HepG2 (cell line): Measurements from ENCODE around the gene ZNF341. TPM values are rescaled to one million over a fixed set of nuclear protein-coding genes. Genes with fewer than 3 reads are reported as not detected.

Experiments
- ARHGAP35 ChIP-seq: sonication (generic); formaldehyde crosslinking; IDR thresholded peaks from 2 replicates; pipeline ENCODE4 v1.9.0; 2022; ENCODE audit warnings: mild to moderate bottlenecking, inconsistent platforms, moderate library complexity, missing genetic modification reagents, borderline replicate concordance
- ARID2 ChIP-seq: sonication (generic); formaldehyde crosslinking; IDR thresholded peaks from 2 replicates; pipeline ENCODE4 v1.8.1; 2022; ENCODE audit warnings: mild to moderate bottlenecking, missing genetic modification reagents, borderline replicate concordance
- BHLHE40 ChIP-seq: IDR thresholded peaks from 2 replicates; pipeline ENCODE4 v1.6.1; 2011; ENCODE audit warnings: low read length, improper control_type of control experiment
- CCDC6 ChIP-seq: sonication (generic); formaldehyde crosslinking; IDR thresholded peaks from 2 replicates; pipeline ENCODE4 v1.8.1; 2022; ENCODE audit warnings: mild to moderate bottlenecking, missing genetic modification reagents, moderate library complexity
- CHD2 ChIP-seq: IDR thresholded peaks from 2 replicates; pipeline ENCODE4 v1.6.1; 2011; ENCODE audit warnings: low read depth, low read length, improper control_type of control experiment
- JUND ChIP-seq: sonication (generic); formaldehyde crosslinking; IDR thresholded peaks from 2 replicates; pipeline ENCODE4 v1.8.0; 2022; ENCODE audit warnings: mild to moderate bottlenecking, missing genetic modification reagents
- KLF6 ChIP-seq: IDR thresholded peaks from 2 replicates; pipeline ENCODE4 v1.8.0; 2016; ENCODE audit warnings: missing biosample characterization, missing genetic modification reagents
- NCOA2 ChIP-seq: sonication (generic); formaldehyde crosslinking; IDR thresholded peaks from 2 replicates; pipeline ENCODE4 v1.8.0; 2022; ENCODE audit warnings: inconsistent platforms
- NFYC ChIP-seq: IDR thresholded peaks from 2 replicates; pipeline ENCODE4 v1.6.1; 2016; ENCODE audit warnings: missing genetic modification reagents, missing compliant biosample characterization
- PHF5A ChIP-seq: IDR thresholded peaks from one replicate; pipeline ENCODE4 v1.6.1; 2018; ENCODE audit warnings: low read depth, missing genetic modification reagents; ENCODE audit not compliant: unreplicated experiment
- PHF8 ChIP-seq: sonication (generic); formaldehyde crosslinking; IDR thresholded peaks from 2 replicates; pipeline ENCODE4 v1.5.0; 2020; ENCODE audit warnings: missing genetic modification reagents
- SIN3B ChIP-seq: fragments of 150-350 bp; IDR thresholded peaks from 2 replicates; pipeline ENCODE4 v1.6.1; 2014; ENCODE audit warnings: low read length
- TCF7 ChIP-seq: sonication (generic); IDR thresholded peaks from 2 replicates; pipeline ENCODE4 v1.6.1; 2016; ENCODE audit warnings: antibody characterized with exemption, low read depth
- THAP11 ChIP-seq: IDR thresholded peaks from 2 replicates; pipeline ENCODE4 v1.6.1; 2016; ENCODE audit warnings: missing biosample characterization, missing genetic modification reagents
- YEATS4 ChIP-seq: sonication (generic); formaldehyde crosslinking; IDR thresholded peaks from 2 replicates; pipeline ENCODE4 v1.4.0; 2020; ENCODE audit warnings: missing genetic modification reagents, borderline replicate concordance
- ZFAT ChIP-seq: sonication (generic); formaldehyde crosslinking; conservative IDR thresholded peaks from 2 replicates; pipeline ENCODE4 v1.8.1; 2023; ENCODE audit warnings: missing genetic modification reagents, inconsistent platforms
- ZFP1 ChIP-seq: IDR thresholded peaks from 2 replicates; pipeline ENCODE4 v1.6.1; 2016
- ZNF10 ChIP-seq: sonication (generic); formaldehyde crosslinking; IDR thresholded peaks from 2 replicates; pipeline ENCODE4 v1.4.0; 2020; ENCODE audit warnings: mild to moderate bottlenecking, low read depth, missing genetic modification reagents, borderline replicate concordance
- ZNF160 ChIP-seq: sonication (generic); formaldehyde crosslinking; IDR thresholded peaks from 2 replicates; pipeline ENCODE4 v1.8.0; 2022; ENCODE audit warnings: mild to moderate bottlenecking, inconsistent platforms, missing genetic modification reagents
- ZNF317 ChIP-seq: sonication (generic); formaldehyde crosslinking; IDR thresholded peaks from 2 replicates; pipeline ENCODE4 v1.5.0; 2020; ENCODE audit warnings: mild to moderate bottlenecking, missing genetic modification reagents
- ZNF44 ChIP-seq: sonication (generic); formaldehyde crosslinking; IDR thresholded peaks from 2 replicates; pipeline ENCODE4 v1.5.1; 2020; ENCODE audit warnings: mild to moderate bottlenecking, missing genetic modification reagents
- ZNF530 ChIP-seq: sonication (generic); formaldehyde crosslinking; IDR thresholded peaks from 2 replicates; pipeline ENCODE4 v1.5.0; 2020; ENCODE audit warnings: low read depth, mild to moderate bottlenecking, missing genetic modification reagents
- ZNF547 ChIP-seq: sonication (generic); formaldehyde crosslinking; IDR thresholded peaks from 2 replicates; pipeline ENCODE4 v1.5.1; 2020; ENCODE audit warnings: mild to moderate bottlenecking, missing genetic modification reagents
- ZNF577 ChIP-seq: sonication (generic); formaldehyde crosslinking; IDR thresholded peaks from 2 replicates; pipeline ENCODE4 v1.4.0; 2020; ENCODE audit warnings: mild to moderate bottlenecking, low read depth, missing genetic modification reagents, borderline replicate concordance
- ZNF768 ChIP-seq: sonication (generic); formaldehyde crosslinking; IDR thresholded peaks from 2 replicates; pipeline ENCODE4 v1.4.0; 2020; ENCODE audit warnings: missing genetic modification reagents
- polyA plus RNA-seq, 8 experiments: library from polyadenylated mRNA; depleted of rRNA in 3 of 8; stranded (reverse) in 7 of 8; unstranded in 1 of 8; fragments of >200 nt; fragmentation: Illumina TruSeq in 4 of 8; extraction: Trizol in 4 of 8; gene quantifications; 2 replicates each; pipeline versions ENCODE4 v1.2.1 to v1.2.3, GENCODE V29; 2011 to 2016; ENCODE audit warnings: low read depth in 4 of 8, missing spikeins in 1 of 8, mixed read lengths in 1 of 8; ENCODE audit not compliant: insufficient read depth in 1 of 8
- total RNA-seq, 5 experiments: library from RNA; depleted of rRNA; stranded (reverse); fragments of >200 nt; fragmentation: Illumina TruSeq; extraction: Trizol; gene quantifications; 2 replicates each; pipeline ENCODE4 v1.2.3, GENCODE V29; 2016; ENCODE audit warnings: low read depth in 1 of 5
- TF ChIP-seq, protein P1 (sequence below): sonication (generic); formaldehyde crosslinking; IDR thresholded peaks from 2 replicates; pipeline ENCODE4 v1.4.0; 2020; ENCODE audit warnings: mild to moderate bottlenecking, missing genetic modification reagents
- TF ChIP-seq, protein P2 (sequence below): sonication (generic); formaldehyde crosslinking; conservative IDR thresholded peaks from 2 replicates; pipeline ENCODE4 v1.4.0; 2020; ENCODE audit warnings: missing genetic modification reagents
- TF ChIP-seq, protein P3 (sequence below): IDR thresholded peaks from 2 replicates; pipeline ENCODE4 v1.6.1; 2016; ENCODE audit warnings: missing compliant biosample characterization, missing genetic modification reagents, borderline replicate concordance

The ZNF341 gene
- total and polyA plus RNA-seq, 2 of the 13 experiments (the other 11 are each of a cell fraction or from before 2014, with no cell fraction given): 1.1 to 2.2 TPM

DNA sequence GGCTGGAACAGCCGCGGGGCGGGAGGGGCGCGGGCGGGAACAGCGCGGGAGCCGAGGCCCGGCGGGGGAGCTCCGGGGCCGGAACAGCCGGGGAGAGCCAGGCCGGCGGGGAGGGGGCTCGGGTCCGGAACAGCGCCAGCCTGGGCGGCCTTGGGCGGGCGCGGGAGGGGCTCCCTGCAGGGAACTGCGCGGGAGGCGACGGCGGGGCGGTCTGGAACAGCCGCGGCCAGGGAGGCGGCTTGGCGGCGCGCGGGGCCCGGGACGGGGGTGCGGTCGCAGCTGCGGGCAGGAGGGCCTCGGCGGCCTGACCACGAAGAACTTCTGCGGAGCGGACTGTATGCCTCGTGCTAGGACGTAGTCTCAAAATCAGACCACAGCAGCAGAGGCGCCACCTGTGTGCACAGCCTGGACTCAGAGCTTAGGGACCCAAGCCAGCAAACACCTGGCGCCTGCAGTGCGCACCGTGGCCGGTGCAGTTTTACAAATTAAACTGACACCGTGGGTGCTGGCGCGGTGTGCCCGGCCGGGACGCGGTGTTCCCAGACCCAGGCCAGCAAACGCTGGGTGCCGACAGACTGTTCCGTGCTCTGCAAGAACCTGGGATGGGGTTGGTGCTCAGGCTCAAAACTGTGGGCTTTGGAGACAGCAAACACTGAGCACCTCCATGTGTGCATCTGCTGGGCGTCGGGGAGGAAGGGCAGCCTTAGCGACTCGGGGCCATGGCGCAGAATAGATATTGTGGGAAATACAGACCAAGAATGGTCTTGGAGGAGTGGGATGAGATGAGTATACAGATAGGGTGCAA, 572 bp downstream of the ZNF341 start (continued):
- TF ChIP-seq, protein P1, sequence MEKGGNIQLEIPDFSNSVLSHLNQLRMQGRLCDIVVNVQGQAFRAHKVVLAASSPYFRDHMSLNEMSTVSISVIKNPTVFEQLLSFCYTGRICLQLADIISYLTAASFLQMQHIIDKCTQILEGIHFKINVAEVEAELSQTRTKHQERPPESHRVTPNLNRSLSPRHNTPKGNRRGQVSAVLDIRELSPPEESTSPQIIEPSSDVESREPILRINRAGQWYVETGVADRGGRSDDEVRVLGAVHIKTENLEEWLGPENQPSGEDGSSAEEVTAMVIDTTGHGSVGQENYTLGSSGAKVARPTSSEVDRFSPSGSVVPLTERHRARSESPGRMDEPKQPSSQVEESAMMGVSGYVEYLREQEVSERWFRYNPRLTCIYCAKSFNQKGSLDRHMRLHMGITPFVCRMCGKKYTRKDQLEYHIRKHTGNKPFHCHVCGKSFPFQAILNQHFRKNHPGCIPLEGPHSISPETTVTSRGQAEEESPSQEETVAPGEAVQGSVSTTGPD (CRISPR knock-in tag): no peak
- TF ChIP-seq ZFAT (CRISPR knock-in tag) (no peak), ARHGAP35 (CRISPR knock-in tag) (peak; percentile 39; the same call in 1 of the 2 replicates), ZNF547 (CRISPR knock-in tag) (peak; percentile 74), ZNF317 (no peak), CCDC6 (CRISPR knock-in tag) (peak; percentile 64), CHD2 (peak; percentile 48; the same call in 1 of the 2 replicates), TCF7 (no peak; the same call in 1 of the 2 replicates), ZNF44 (peak; percentile 95; the same call in 1 of the 2 replicates), ARID2 (peak; percentile 88), ZNF768 (CRISPR knock-in tag) (peak; percentile 81), ZNF577 (CRISPR knock-in tag) (no peak), SIN3B (no peak), PHF5A (peak; percentile 91), KLF6 (CRISPR knock-in tag) (peak; percentile 79), PHF8 (CRISPR knock-in tag) (peak; percentile 56), JUND (CRISPR knock-in tag) (peak; percentile 25; the same call in 1 of the 2 replicates), BHLHE40 (0 out of 2 replicates have a peak, but pooled peaks have one; percentile 16), THAP11 (CRISPR knock-in tag) (peak; percentile 86), ZNF160 (peak; percentile 83), ZNF10 (no peak), NCOA2 (peak; percentile 71; the same call in 1 of the 2 replicates), ZFP1 (CRISPR knock-in tag) (peak; percentile 13; the same call in 1 of the 2 replicates), ZNF530 (CRISPR knock-in tag) (no peak), NFYC (CRISPR knock-in tag) (0 out of 2 replicates have a peak, but pooled peaks have one; percentile 2), YEATS4 (CRISPR knock-in tag) (peak; percentile 97)
- TF ChIP-seq, protein P2, sequence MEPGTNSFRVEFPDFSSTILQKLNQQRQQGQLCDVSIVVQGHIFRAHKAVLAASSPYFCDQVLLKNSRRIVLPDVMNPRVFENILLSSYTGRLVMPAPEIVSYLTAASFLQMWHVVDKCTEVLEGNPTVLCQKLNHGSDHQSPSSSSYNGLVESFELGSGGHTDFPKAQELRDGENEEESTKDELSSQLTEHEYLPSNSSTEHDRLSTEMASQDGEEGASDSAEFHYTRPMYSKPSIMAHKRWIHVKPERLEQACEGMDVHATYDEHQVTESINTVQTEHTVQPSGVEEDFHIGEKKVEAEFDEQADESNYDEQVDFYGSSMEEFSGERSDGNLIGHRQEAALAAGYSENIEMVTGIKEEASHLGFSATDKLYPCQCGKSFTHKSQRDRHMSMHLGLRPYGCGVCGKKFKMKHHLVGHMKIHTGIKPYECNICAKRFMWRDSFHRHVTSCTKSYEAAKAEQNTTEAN (CRISPR knock-in tag): peak; percentile 86
- TF ChIP-seq, protein P3, sequence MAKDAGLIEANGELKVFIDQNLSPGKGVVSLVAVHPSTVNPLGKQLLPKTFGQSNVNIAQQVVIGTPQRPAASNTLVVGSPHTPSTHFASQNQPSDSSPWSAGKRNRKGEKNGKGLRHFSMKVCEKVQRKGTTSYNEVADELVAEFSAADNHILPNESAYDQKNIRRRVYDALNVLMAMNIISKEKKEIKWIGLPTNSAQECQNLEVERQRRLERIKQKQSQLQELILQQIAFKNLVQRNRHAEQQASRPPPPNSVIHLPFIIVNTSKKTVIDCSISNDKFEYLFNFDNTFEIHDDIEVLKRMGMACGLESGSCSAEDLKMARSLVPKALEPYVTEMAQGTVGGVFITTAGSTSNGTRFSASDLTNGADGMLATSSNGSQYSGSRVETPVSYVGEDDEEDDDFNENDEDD (CRISPR knock-in tag): peak; percentile 95; the same call in 1 of the 2 replicates
